Fibroblast of peridontal ligament (primary cell): ENCODE data around the gene ATP6V1D.
"Not testable (repeated sequence)": the region's sequence is repeated elsewhere in the genome, so short reads cannot be mapped to it uniquely, and the experiment has no call there.

Experiments used
- DNase-seq: peaks from one replicate; pipeline ENCODE4 v3.0.0-alpha.2; 2010; ENCODE audit errors: extremely low read depth

Gene ATP6V1D

DNA sequence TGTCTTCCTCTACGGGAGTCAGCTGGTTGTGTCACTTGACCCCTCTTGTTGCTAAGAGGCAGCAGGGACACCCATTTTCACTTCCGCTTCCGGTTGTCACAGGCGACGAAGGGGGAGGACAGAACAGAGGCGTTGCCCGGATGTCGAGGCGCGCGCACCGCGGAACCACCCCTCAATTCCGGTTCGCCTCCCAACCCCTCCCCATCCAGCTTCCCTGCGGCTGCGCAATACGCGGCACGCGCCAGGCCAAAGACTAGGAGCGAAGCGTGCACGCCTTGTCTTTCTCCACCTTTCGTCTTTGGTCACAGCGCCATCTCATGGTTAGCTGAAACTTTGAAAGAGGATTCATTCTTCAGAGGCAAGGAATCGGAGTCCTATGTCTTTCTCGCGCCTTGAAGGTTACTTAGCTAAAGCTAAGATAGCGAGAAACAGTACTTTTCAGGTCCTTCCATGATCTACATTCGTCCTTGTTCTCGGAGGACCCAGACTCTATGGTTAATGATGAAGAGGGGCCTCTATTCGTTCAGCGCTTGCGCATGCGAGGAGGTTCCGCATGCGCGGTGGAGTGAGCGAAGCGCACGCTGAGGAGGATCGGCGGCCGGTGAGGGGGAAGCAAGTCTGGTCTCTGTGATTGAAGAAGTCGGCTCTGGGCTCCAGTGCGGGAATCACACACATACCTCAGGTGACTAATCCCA lies at the start of gene ATP6V1D, which contains the start of gene EIF2S1:
ATP6V1D (minus strand) TSS at position 30 of the 695 bp plus-strand sequence. CDS start 106 bp downstream, outside the sequence.
EIF2S1 (plus strand) TSS at position 554 of the 695 bp plus-strand sequence. CDS start 4,440 bp downstream, outside the sequence.
- DNase-seq: peak; percentile 98

DNA sequence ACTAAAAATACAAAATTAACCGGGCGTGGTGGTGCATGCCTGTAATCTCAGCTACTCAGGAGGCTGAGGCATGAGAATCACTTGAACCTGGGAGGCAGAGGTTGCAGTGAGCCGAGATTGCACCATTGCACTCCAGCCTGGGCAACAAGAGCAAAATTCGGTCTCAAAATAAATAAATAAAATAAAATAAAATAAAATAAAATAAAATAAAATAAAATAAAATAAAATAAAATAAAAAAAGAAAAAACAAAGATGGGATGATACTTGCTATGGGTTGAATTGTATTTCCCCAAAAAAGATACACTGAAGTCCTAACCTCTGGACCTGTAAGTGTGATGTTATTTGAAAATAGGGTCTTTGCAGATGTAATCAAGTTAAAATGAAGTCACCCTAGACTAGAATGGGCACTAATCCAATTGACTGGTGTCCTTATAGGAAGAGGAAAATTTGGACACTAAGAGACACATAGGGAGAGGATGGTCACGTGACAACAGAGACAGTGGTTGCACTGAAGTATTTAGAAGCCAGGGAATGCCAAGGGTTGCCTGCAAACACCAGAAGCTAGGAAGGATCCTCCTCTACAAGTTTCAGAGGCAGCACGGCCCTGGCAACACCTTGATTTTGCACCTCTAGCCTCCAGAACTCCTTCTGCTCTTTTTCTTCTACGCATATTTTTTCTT lies 48.7 kb upstream of the ATP6V1D start:
- not testable (repeated sequence) for DNase-seq

GRCh38 chr14:67405771-67406170 lies 46.2 kb upstream of the ATP6V1D start:
- DNase-seq: no peak

- DNase-seq: no peak
These were observed 40.8 kb upstream of the ATP6V1D start for GRCh38 chr14:67400434-67400833.

GRCh38 chr14:67397536-67397935 lies 37.9 kb upstream of the ATP6V1D start:
- DNase-seq: no peak

GRCh38 chr14:67396381-67396970 lies 36.9 kb upstream of the ATP6V1D start:
- peak; percentile 31 for DNase-seq

DNA sequence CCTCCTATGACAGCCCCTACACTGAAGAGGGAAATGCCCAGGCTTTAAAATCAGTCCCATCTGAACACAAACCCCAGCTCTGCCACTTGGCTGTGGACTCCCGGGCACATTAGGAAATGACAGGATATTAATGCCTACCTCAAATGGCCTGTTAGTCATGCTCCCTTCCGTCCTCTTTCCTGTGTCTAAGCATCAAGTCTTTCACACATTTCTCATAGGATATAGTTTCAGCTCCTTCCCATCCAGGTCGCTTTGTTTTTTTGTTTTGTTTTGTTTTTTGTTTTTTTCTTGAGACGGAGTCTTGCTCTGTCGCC lies 36.2 kb upstream of the ATP6V1D start:
- no peak for DNase-seq

- no peak for DNase-seq
These were observed 35.7 kb upstream of the ATP6V1D start for GRCh38 chr14:67395086-67395875.

- DNase-seq: no peak
These were observed 34.1 kb upstream of the ATP6V1D start for GRCh38 chr14:67393689-67394088.

GRCh38 chr14:67392800-67393199 lies 33.2 kb upstream of the ATP6V1D start:
- no peak for DNase-seq

GRCh38 chr14:67392123-67392522 lies 32.5 kb upstream of the ATP6V1D start:
- DNase-seq: no peak

GRCh38 chr14:67391268-67391667 lies 31.7 kb upstream of the ATP6V1D start:
- DNase-seq: no peak

DNA sequence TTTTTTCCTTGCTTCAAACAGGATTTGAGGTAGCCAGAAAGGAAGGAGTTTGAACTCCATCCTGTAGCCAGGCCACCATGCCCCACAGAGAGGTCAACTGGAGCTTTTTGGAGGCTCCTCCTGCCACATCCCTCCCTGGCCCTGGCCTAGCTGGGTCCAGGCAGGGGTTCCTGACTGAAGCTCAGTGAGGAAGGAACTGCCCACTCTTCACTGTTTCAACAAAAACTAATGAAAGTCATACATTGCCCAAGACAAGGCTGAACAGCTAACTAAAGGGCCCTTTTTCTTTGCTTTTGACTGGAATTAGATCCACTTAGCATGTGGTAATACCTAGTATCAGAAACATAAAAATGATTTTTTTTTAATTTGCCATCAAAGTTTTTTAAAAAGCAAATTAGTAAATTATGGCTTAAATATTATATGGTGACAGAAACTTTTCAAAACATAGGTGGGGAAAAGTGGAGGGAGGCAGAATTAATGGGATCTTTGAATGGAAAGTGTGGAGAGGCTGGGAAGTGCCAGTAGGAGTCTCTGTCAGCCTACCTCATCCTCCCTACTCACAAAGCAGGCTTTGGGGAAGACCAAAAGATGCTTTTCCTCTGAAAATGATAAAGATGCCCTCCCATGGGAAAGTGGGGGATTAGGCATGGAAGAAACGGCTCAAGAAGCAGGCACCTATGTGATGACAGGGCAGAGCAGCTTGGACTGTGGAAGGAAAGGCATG lies 30.4 kb upstream of the ATP6V1D start:
- DNase-seq: no peak

- no peak for DNase-seq
These were observed 29.7 kb upstream of the ATP6V1D start for GRCh38 chr14:67389275-67389674.

- DNase-seq: peak; percentile 8
These were observed 27.6 kb upstream of the ATP6V1D start for GRCh38 chr14:67387195-67387594.

DNA sequence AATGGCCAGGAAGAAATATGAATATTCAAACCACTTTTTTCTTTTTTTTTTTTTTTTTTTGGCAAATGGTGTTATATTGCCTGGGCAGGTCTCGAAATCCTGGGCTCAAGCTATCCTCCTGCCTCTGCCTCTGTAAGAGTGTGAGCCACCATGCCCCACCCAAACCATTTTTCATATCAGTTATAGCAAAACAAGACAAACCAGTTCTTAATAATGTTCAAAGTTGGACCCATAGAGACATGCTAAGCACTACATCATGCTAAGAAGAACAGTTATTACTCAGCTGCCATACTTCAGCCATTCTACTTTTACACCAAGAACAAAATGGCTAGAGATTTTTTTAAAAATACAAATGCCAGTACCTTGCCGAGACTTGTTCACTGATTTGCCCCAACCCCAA lies 26.0 kb upstream of the ATP6V1D start:
- no peak for DNase-seq

- DNase-seq: no peak
These were observed 25.5 kb upstream of the ATP6V1D start for GRCh38 chr14:67385120-67385519.

- no peak for DNase-seq
These were observed 18.3 kb upstream of the ATP6V1D start for GRCh38 chr14:67377916-67378315.

- DNase-seq: no peak
These were observed 13.7 kb upstream of the ATP6V1D start for GRCh38 chr14:67373347-67373746.

DNA sequence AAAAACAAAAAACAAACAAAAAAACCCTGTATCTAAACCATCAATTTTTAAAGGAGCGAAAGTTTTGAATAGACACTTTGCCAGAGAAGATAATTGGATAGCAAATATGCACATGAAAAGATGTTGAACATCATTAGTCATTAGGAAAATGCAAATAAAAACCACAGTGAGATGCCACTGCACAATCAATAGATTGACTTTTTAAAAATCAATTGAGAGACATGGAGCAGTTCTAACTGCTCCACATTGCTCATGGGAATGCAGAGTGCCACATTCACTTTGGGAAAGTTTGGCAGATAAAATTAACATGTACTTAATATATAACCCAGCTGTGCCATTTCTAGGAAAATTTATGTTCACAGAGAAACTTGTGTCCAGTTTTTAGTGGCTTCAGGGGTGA lies 13.2 kb upstream of the ATP6V1D start:
- no peak for DNase-seq
